Spinal cord (tissue), 10 donors: ENCODE measurements around the gene TNPO2. TPM values are rescaled to one million over a fixed set of nuclear protein-coding genes. Genes with fewer than 3 reads are reported as not detected.

Experiments
- DNase-seq, 6 donors: peaks; one replicate each; pipeline versions ENCODE4 v3.0.0 to v3.0.0-alpha.2; 2013 to 2015; ENCODE audit warnings: low spot score in 6 of 6, low read depth in 4 of 6
- H3K27ac ChIP-seq: one replicate; pipeline ENCODE4 v1.5.1; 2013; ENCODE audit warnings: low read depth, low read length, control low read depth
- H3K27me3 ChIP-seq: one replicate; pipeline ENCODE4 v1.6.1; 2013; ENCODE audit warnings: low read length; ENCODE audit not compliant: control insufficient read depth, insufficient read depth
- H3K36me3 ChIP-seq: one replicate; pipeline ENCODE4 v1.6.1; 2013; ENCODE audit warnings: low read length; ENCODE audit not compliant: control insufficient read depth, insufficient read depth
- H3K4me1 ChIP-seq: one replicate; pipeline ENCODE4 v1.6.1; 2013; ENCODE audit warnings: low read length; ENCODE audit not compliant: control insufficient read depth, insufficient read depth
- H3K4me3 ChIP-seq: one replicate; pipeline ENCODE4 v1.5.1; 2013; ENCODE audit warnings: low read depth, low read length, control low read depth
- H3K9me3 ChIP-seq: one replicate; pipeline ENCODE4 v1.6.1; 2013; ENCODE audit warnings: low read length; ENCODE audit not compliant: control insufficient read depth, insufficient read depth
- WGBS: methylation state at CpG from one replicate; pipeline ENCODE4 v1.1.5; 2013; ENCODE audit warnings: missing lambda C conversion rate; ENCODE audit not compliant: insufficient coverage; 5-methylcytosine and 5-hydroxymethylcytosine counted together
- polyA plus RNA-seq, 2 donors: library from polyadenylated mRNA; unstranded; fragments of 120-200 nt; gene quantifications; one replicate each; pipeline ENCODE4 v1.2.1, GENCODE V29; 2013; ENCODE audit not compliant: insufficient read length in 2 of 2
- total RNA-seq, 2 donors: library from RNA; depleted of rRNA in 1 of 2; stranded (reverse); fragments of 120-200 nt in 1 of 2; fragments of >200 nt in 1 of 2; gene quantifications; one replicate each; pipeline versions ENCODE4 v1.2.3 to v1.2.4, GENCODE V29; 2013 to 2014
- donor health status: healthy.

Gene TNPO2
- total and polyA plus RNA-seq, 4 donors, result 40.9 to 155 (median 106) TPM

- Histone ChIP-seq H3K9me3 (no peaks in the 10 kb centered on the region), H3K27me3 (no peaks in the 10 kb centered on the region)
- WGBS, result 8% methylated on average over 52 of the region's 59 CpGs
These were observed 27.1 kb downstream of the TNPO2 start, which contains the start of gene FBXW9 for GRCh38 chr19:12696366-12697335. FBXW9 (minus strand) TSS chr19:12696631; CDS start chr19:12696581, 50 bp downstream.

DNA sequence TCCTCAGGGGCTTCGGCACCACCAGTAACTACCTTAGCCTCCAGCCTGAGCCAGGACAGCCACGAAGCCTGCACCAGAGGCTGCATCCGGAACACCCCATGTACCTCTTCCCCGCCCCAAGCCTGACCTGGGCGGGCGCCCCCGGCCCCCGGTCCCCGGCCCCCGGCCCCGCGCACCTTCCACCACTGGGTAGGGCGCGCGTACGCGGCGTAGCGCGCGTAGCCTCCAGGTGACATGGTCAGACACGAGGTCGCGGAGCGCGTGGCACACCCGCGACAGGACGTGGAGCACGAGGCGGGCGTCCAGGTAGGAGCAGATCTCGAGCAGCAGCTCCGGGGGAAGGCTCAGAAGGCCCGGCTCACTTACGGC, 27.8 kb downstream of the TNPO2 start:
- Histone ChIP-seq H3K36me3 (peaks cover 48% of the 10 kb centered on the region), H3K27me3 (no peaks in the 10 kb centered on the region), H3K4me3 (peak overlapping the region; percentile 91), H3K4me1 (peaks cover 25% of the 10 kb centered on the region), H3K9me3 (no peaks in the 10 kb centered on the region), H3K27ac (no peak overlapping the region)
- no peak for DNase-seq
- WGBS, result 2% methylated on average over 32 of the region's 36 CpGs

More at GRCh38 chr19:12696366-12697335, 27.1 kb downstream of the TNPO2 start, which contains the start of gene FBXW9:
- H3K4me1 ChIP-seq, result peaks cover 25% of the 10 kb centered on the region
- peak; percentile 92 to 99 (median 95) for DNase-seq
- H3K4me3 ChIP-seq, result peak within 1 kb of the TSS; percentile 91
- peaks cover 49% of the 10 kb centered on the region for H3K36me3 ChIP-seq
- H3K27ac ChIP-seq, result peak within 1 kb of the TSS; percentile 93

- H3K27me3 ChIP-seq, result no peaks in the 10 kb centered on the region
- peaks cover 25% of the 10 kb centered on the region for H3K4me1 ChIP-seq
- no peaks in the 10 kb centered on the region for H3K9me3 ChIP-seq
- no peak for DNase-seq
- peaks cover 48% of the 10 kb centered on the region for H3K36me3 ChIP-seq
- WGBS, result 100% methylated on average over 1 of the region's 1 CpG
- peak overlapping the region; percentile 91 for H3K4me3 ChIP-seq
- no peak overlapping the region for H3K27ac ChIP-seq
These were observed 28.2 kb downstream of the TNPO2 start for GRCh38 chr19:12695514-12695913.

GRCh38 chr19:12695096-12695495, 28.6 kb downstream of the TNPO2 start:
- Histone ChIP-seq H3K4me3 (no peak overlapping the region), H3K9me3 (no peaks in the 10 kb centered on the region), H3K27me3 (no peaks in the 10 kb centered on the region), H3K36me3 (peaks cover 47% of the 10 kb centered on the region), H3K4me1 (peaks cover 25% of the 10 kb centered on the region), H3K27ac (no peak overlapping the region)
- no peak for DNase-seq
- 85% methylated on average over 1 of the region's 2 CpGs for WGBS

DNA sequence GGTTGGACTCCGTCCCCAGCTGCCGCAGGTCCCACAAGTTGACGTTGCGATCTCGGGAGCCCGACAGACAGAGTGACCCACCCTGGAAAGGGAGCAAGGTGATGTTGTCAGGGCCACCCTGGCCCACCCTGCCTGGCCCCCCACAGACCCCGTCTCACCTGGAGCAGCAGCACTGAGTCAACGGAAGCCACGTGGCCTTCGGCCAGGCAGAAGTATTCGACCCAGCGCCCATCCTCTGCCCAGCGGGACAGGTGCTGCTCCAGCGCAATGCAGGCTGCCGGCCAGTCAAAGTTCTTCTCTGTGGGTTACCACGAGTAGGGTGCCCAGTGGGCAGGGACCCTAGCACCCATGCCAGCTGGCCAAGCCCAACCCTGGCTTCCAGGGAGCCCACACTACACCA, 29.1 kb downstream of the TNPO2 start:
- Histone ChIP-seq H3K27me3 (no peaks in the 10 kb centered on the region), H3K4me1 (peaks cover 25% of the 10 kb centered on the region), H3K36me3 (peaks cover 47% of the 10 kb centered on the region), H3K27ac (no peak overlapping the region), H3K4me3 (no peak overlapping the region), H3K9me3 (no peaks in the 10 kb centered on the region)
- DNase-seq, result no peak
- 96% methylated on average over 16 of the region's 16 CpGs for WGBS

DNA sequence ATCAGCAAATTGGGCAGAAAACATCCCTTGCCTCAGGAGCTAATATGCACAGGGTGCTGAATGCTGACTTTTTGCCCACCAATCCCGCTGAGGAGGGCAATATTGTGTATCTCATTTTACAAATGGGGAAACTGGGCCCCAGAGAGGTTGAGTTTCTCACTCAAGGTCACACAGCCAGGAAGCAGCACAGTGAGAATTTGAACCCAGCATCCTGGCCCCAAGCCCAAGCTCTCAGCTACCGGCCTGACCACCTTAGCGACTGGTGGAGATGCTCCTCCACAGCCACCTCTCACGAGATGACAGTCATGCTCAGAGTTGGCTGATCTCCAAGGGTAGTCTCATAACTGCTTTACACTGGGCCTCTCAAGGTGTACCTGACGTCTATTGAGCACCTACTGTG, 30.8 kb downstream of the TNPO2 start:
- Histone ChIP-seq H3K4me1 (peaks cover 25% of the 10 kb centered on the region), H3K27me3 (no peaks in the 10 kb centered on the region), H3K27ac (no peak overlapping the region), H3K4me3 (no peak overlapping the region), H3K9me3 (no peaks in the 10 kb centered on the region), H3K36me3 (peaks cover 52% of the 10 kb centered on the region)
- WGBS, result 99% methylated on average over 5 of the region's 5 CpGs
- DNase-seq, result no peak

- H3K9me3 ChIP-seq, result no peaks in the 10 kb centered on the region
- H3K27me3 ChIP-seq, result no peaks in the 10 kb centered on the region
- DNase-seq, result no peak
- H3K4me1 ChIP-seq, result peaks cover under 1% of the 10 kb centered on the region
- no peak overlapping the region for H3K4me3 ChIP-seq
- H3K27ac ChIP-seq, result no peak overlapping the region
- peaks cover 54% of the 10 kb centered on the region for H3K36me3 ChIP-seq
- WGBS, result 90% methylated on average over 24 of the region's 26 CpGs
These were observed 34.0 kb downstream of the TNPO2 start for GRCh38 chr19:12689581-12690216.

- Histone ChIP-seq H3K9me3 (no peaks in the 10 kb centered on the region), H3K27me3 (no peaks in the 10 kb centered on the region), H3K4me1 (no peaks in the 10 kb centered on the region), H3K27ac (no peak overlapping the region), H3K4me3 (no peak overlapping the region), H3K36me3 (peaks cover 49% of the 10 kb centered on the region)
- 97% methylated on average over 11 of the region's 12 CpGs for WGBS
- no peak for DNase-seq
These were observed 34.7 kb downstream of the TNPO2 start for GRCh38 chr19:12689012-12689411.

GRCh38 chr19:12687496-12688196, 36.1 kb downstream of the TNPO2 start, which contains the start of gene GNG14:
GNG14 (plus strand) TSS chr19:12687998; CDS start chr19:12688049, 51 bp downstream.
- no peaks in the 10 kb centered on the region for H3K4me1 ChIP-seq
- H3K4me3 ChIP-seq, result no peak within 1 kb of the TSS
- no peaks in the 10 kb centered on the region for H3K9me3 ChIP-seq
- WGBS, result 91% methylated on average over 8 of the region's 9 CpGs
- no peak for DNase-seq
- H3K27ac ChIP-seq, result no peak within 1 kb of the TSS
- no peaks in the 10 kb centered on the region for H3K27me3 ChIP-seq
- H3K36me3 ChIP-seq, result peaks cover 45% of the 10 kb centered on the region
